Hypothalamus (tissue), 51 donors: ENCODE measurements around the gene CENATAC.
"Not testable (repeated sequence)": the region's sequence is repeated elsewhere in the genome, so short reads cannot be mapped to it uniquely, and the experiment has no call there.

ENCODE experiments used
- DNase-seq, 51 donors: peaks; one replicate each; lab custom pipeline; 2025; lab: John Stamatoyannopoulos, UW

CENATAC gene

GRCh38 chr11:118991486-118992038 is 6.4 kb upstream of the CENATAC start:
- not testable (repeated sequence) for DNase-seq

DNA sequence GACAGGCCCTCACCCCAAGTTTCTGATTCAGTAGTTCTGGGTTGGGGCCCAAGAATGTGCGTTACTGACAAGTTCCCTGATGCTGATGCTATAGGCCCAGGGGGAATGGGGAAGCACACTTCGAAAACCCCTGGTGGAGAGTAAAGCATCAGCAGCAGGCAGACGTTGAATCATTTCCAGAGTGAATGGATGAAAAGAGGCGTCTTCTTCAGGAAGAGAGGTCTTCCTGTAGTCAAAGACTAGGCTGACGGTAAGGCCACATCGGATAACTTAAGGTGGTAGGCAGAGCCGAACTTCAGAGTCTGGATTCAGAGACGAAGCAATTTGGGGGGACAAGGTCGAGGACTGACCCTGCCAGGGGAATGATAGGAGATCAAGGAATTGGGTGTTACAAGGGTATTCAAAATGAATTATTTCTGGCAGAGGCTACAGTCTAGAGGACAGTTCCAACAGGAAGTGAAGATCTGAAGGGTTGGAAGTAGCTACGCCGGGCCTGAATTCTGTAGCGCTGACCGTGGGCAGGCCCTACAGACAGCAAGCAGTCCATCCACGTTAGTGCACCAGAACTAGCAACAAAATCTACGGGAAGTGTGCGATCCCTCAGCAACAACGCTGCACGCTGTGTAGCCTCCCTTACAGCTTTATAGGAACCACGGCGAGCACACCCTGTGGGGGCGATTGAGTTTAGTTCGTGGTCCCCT is 862 bp upstream of the CENATAC start:
- DNase-seq: peak in 10 of 51 donors; percentile 6 to 62 (median 30)

DNA sequence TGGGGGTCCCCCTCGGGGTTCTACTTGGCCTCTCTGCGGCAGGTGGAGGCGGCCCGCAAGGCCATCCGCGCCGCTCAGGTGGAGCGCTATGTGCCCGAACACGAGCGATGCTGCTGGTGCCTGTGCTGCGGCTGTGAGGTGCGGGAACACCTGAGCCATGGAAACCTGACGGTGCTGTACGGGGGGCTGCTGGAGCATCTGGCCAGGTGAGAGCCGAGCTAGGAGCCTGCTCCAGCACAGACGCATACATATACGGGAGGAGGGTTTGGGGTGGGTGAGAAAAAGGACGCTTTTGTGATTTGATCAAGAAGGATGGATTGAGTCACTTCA is 415 bp downstream of the CENATAC start:
- peak in 2 of 51 donors; percentile 35 to 49 for DNase-seq

GRCh38 chr11:118998822-118999221 is 884 bp downstream of the CENATAC start:
- no peak for DNase-seq

DNA sequence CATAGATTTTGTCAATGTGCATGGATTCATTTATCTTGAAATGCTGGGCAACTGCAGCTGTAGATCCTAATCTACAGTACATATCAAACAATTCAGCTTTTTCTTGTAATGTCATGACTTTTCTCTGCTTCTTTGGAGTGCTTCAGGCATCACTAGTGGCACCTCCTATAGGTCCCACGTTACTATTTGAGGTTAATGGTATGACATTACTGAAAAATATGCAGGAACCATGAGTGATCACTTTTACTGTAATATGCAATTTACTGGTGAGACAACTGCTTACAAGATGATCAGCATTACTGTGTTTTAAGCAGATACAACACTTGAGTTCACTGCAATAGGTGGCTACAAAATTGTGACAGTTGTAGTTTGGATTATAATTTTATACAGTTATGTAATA is 3.0 kb downstream of the CENATAC start:
- no peak for DNase-seq

DNA sequence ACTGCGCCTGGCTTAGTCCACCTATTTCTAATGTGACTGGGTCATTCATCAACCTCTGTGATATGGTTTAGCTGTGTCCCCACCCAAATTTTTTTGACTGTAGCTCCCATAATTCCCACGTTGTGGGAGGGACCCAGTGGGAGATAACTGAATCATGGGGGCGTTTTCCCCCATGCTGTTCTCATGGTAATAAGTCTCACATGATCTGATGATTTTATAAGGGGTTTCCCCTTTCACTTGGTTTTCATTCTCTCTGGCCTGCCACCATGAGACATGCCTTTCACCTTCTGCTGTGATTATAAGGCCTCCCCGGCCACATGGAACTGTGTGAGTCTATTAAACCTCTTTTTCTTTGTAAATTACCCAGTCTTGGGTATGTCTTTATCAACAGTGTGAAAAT is 8.7 kb downstream of the CENATAC start:
- DNase-seq: no peak

GRCh38 chr11:119011476-119012053 is 13.6 kb downstream of the CENATAC start:
- DNase-seq: no peak

DNA sequence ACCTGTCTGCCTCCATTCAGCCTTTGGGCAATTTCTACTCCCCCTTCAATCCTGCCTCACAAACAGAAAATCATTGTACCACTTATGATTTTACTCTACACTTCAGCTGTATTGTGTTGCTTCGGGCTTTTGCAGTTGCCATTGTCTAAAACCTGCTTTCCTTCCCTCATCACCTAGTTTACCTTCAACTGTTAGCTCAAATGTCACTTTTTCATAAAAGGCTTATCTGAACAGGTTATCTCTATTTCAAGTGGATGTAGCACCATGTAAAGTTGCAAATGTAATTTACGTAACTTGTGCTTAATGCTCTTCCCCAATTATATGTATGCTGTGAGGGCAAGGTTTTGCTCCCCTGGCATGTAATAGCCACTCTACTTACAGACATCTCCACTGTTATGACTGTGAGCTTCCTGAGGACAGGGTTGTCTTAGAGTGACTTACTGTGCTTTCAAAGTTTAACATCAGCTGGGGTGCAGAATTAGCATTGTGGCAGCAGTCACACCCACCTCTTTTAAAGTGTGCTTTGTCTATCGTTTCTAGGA is 14.8 kb downstream of the CENATAC start:
- DNase-seq: no peak

DNA sequence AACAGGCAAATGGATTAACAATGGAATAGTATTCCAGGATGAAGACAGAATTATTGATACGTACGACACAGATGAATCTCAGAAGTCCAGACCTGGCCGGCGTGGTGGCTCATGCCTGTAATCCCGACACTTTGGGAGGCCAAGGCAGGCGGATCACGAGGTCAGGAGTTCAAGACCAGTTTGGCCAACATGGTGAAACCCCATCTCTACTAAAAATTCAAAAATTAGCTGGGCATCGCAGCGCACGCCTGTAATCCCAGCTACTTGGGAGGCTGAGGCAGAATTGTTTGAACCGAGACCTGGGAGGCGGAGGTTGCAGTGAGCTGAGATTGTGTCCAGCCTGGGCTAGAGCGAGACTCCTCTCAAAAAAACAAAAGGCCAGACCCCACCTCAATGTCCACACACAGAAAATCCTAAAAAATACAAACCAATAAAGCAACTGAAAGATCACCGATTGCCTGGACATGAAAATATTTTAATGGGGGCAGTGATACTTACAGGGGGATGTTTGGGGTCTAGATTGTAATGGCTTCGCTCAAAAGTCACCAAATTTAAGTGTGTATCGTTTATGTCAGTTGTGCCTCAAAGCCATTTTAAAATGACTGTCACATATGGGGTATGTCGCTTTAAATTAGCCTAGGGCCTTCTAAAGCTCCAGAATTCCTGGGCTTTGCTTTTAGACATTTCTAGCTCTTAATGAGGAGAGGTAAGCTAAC is 16.4 kb downstream of the CENATAC start:
- DNase-seq: no peak

GRCh38 chr11:119015054-119015611 is 17.2 kb downstream of the CENATAC start:
- no peak for DNase-seq

DNA sequence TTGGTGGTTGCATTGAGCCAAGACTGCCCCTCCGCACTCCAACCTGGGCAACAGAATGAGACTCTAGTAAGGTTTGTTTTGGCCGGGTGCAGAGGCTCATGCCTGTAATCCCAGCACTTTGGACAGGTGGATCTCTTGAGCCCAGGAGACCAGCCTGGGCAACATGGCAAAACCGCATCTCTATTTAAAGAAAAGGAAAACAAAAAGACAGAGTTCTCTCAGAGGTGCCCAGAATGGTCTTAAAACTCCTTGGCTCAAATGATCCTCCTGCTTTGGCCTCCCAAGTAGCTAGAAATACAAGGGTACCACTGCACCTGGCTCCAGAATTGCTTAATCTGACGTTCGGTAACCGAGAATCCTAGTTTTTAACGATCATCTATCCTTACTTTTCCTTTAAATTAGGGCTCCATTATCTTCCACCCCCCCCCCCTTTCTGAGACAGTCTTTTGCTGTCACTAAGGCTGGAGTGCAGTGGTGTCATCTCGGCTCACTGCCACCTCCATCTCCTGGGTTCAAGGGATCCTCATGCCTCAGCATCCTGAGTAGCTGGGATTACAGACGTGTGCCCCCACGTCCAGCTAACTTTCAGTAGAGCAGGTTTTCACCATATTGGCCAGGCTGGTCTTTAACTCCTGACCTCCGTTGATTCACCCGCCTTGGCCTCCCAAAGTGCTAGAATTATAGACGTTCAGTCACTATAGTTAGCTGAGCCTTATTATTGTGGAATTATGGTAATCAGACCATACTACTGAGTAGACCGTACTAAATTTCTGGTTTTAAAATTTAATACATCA is 18.5 kb downstream of the CENATAC start:
- no peak for DNase-seq

GRCh38 chr11:119017377-119017776 is 19.4 kb downstream of the CENATAC start:
- not testable (repeated sequence) for DNase-seq

GRCh38 chr11:119018074-119018938 is 20.4 kb downstream of the CENATAC start, which contains the start of the genes RPS25 and TRAPPC4:
TSS of gene RPS25 (minus strand) at chr11:119018343. CDS start at chr11:119018284, 59 bp downstream.
TSS of gene TRAPPC4 (plus strand) at chr11:119018766. CDS start at chr11:119018796, 30 bp downstream.
- peak; percentile 85 to 100 (median 96) for DNase-seq

- no peak for DNase-seq
Observed at GRCh38 chr11:119019996-119020395, 22.1 kb downstream of the CENATAC start.

DNA sequence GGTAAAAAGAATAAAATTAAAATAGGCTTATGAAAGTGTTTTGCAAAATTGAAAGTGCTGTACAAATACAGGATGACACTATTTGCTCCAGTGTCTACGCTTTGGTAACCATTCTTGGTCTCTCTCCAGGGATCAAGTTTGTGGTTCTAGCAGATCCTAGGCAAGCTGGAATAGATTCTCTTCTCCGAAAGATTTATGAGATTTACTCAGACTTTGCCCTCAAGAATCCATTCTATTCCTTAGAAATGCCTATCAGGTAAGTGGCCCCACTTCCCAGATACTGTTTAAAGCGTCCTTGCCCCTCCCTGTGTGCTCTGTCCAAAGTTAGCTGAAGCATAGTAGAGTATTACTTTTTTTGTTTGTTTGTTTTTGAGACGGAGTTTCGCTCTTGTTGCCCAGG is 23.7 kb downstream of the CENATAC start:
- DNase-seq: no peak

DNA sequence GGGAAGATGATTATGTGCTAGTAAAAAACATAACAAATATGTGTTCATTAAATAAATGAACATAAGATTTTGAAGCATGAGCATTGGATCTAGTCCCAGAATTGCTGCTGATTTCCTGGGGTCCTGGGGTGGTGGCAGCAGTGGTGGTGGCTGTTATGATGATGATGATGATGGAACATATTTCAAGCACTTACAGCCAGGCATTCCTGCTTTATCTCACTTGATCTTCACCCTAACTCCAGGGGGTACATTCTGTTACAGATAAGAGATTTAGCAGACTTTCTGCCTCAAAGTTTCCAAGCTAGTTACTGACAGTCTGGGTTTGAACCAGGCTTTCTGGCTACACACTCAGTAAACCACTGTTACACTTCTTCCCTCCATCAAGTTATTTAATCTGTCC is 25.8 kb downstream of the CENATAC start:
- DNase-seq: no peak

DNA sequence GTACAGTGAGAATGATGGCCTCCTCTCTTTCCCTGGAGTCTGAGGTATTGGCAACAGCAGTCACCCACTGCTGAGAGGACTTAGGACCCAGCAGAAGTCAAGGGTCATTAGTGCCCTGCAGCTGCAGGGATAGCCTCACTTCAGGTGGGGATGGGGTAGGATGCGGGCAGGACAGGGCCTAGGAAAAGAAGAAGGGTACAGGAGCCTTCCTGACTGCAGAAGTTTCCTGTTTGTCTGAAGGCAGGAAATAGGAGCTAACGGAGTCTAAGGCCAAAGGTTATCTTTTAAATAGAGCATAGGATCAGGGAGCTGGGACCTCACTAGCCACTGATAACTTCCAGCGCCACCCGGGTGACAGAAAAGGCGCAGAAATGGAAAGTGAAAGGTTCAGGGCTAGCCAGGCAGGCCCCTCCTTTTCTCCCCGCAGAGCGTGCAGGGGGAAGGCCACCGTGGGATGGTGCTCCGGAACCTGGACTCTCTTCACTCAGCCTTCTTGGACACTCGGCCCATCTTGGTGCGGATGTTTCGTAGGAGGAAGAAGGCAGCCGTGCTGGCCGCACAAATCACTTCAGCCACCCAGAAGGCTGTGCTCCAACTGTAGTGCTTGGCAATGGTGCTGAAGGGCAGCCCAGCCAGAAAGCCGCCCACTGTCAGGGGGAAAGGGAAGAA is 26.6 kb downstream of the CENATAC start:
- DNase-seq: no peak

DNA sequence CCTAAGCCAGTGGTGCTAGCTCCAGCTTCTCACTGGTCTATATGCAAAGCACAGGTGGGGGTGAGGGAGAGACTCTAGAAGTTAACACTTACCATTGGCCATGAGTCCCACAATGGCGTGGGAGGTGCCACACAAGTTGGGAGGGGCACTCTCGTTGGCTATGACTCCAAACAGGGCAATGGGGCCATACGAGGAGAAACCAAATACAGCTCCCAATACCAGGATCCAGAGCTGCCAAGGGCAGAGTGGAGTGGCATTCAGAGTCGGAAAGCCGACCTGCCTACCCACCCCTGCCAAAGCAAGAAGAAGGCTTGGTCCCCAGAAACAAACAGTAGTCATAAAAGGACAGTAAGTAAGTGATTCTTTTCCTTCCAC is 27.1 kb downstream of the CENATAC start:
- no peak for DNase-seq

DNA sequence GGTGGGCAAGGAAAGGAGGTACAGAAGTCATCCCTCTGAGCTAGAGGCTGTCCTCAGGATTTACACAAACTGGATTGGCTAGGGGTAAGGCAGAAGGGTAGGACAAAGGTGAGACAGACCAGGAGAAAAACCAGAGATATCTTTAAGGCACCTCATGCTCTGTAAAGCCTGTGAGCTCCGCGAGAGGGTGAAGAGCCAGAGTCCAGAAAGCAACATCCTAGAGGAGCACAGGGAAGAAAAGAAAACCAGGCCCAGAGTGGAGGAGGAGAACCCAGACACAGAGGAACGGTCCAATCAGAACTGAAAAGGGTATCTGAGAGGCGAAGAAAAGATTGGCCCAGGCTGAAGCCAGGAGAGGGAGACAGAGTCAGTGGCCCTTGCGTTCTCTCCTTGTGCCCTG is 27.6 kb downstream of the CENATAC start:
- no peak for DNase-seq
